Measurements from ENCODE around the gene FGF4.

DNA sequence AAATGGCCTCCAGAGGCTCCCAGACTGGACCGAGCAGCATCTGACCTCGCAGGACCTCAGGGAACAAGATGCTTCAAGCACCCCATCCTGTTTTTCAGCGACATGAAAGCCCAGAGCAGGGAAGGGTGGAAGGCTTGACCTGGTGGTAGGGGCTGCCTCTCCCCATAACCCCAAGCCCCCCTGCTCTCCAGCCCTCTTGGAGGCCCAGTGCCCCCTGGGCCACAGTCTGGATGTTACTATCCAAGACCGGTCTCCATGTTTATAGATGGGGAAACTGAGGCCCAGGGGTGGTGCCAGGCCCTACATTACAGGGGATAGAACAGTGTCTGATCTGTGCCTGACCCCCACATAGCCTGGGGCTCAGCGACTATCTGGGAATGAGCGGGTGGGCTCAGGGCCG lies 37.1 kb upstream of the FGF4 start:
- TF ChIP-seq EZH2 (IDR thresholded peaks at IDR 0.05) (no peak), POLR2A (IDR thresholded peaks at IDR 0.05; ENCODE audit: borderline replicate concordance, extremely low read depth, insufficient read depth, insufficient read length) (no peak), MAX (IDR thresholded peaks at IDR 0.05) (no peak), EGR1 (IDR thresholded peaks at IDR 0.05; ENCODE audit: low read depth) (no peak), ZBTB33 (IDR thresholded peaks at IDR 0.05; ENCODE audit: extremely low read depth, insufficient replicate concordance, low read length) (no peak), RAD21 (IDR thresholded peaks at IDR 0.05; ENCODE audit: low read depth) (no peak), CTCF (IDR thresholded peaks at IDR 0.05 in 2 of 3, conservative IDR thresholded peaks at IDR 0.05 in 1 of 3; ENCODE audit: borderline replicate concordance in 1 of 3, insufficient read depth in 1 of 3, low read depth in 2 of 3, low read length in 2 of 3) (no peak), EZH2phosphoT487 (IDR thresholded peaks at IDR 0.05; ENCODE audit: borderline replicate concordance) (no peak), SIN3A (IDR thresholded peaks at IDR 0.05; ENCODE audit: low read depth) (no peak), YY1 (IDR thresholded peaks at IDR 0.05; ENCODE audit: extremely low read depth, insufficient replicate concordance, low read depth, low read length) (no peak), JUND (IDR thresholded peaks at IDR 0.05) (no peak), CEBPB (IDR thresholded peaks at IDR 0.05; ENCODE audit: low read depth) (no peak), POLR2AphosphoS5 (IDR thresholded peaks at IDR 0.05; ENCODE audit: low read depth, low read length) (no peak)
- TF ChIP-seq, protein P1, sequence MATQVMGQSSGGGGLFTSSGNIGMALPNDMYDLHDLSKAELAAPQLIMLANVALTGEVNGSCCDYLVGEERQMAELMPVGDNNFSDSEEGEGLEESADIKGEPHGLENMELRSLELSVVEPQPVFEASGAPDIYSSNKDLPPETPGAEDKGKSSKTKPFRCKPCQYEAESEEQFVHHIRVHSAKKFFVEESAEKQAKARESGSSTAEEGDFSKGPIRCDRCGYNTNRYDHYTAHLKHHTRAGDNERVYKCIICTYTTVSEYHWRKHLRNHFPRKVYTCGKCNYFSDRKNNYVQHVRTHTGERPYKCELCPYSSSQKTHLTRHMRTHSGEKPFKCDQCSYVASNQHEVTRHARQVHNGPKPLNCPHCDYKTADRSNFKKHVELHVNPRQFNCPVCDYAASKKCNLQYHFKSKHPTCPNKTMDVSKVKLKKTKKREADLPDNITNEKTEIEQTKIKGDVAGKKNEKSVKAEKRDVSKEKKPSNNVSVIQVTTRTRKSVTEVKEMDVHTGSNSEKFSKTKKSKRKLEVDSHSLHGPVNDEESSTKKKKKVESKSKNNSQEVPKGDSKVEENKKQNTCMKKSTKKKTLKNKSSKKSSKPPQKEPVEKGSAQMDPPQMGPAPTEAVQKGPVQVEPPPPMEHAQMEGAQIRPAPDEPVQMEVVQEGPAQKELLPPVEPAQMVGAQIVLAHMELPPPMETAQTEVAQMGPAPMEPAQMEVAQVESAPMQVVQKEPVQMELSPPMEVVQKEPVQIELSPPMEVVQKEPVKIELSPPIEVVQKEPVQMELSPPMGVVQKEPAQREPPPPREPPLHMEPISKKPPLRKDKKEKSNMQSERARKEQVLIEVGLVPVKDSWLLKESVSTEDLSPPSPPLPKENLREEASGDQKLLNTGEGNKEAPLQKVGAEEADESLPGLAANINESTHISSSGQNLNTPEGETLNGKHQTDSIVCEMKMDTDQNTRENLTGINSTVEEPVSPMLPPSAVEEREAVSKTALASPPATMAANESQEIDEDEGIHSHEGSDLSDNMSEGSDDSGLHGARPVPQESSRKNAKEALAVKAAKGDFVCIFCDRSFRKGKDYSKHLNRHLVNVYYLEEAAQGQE (IDR thresholded peaks at IDR 0.05; ENCODE audit: low read depth), result no peak

Measured in HCT116 (cell line).